ENCODE measurements around the gene DCLK3. TPM values are rescaled to one million over a fixed set of nuclear protein-coding genes. Genes with fewer than 3 reads are reported as not detected.

The DCLK3 gene
- total and polyA plus RNA-seq, 10 donors = 0.02 TPM; not detected in 9

- intact Hi-C loops (cut with DNase I; ENCODE audit: low total_unique reads) = no loop called here
- no peak overlapping the region for H3K4me3 ChIP-seq
- no peak for DNase-seq
- H3K27ac ChIP-seq = no peak overlapping the region
- H3K4me1 ChIP-seq = no peaks in the 10 kb centered on the region
- H3K9me3 ChIP-seq = no peaks in the 10 kb centered on the region
- no peaks in the 10 kb centered on the region for H3K36me3 ChIP-seq
- no peaks in the 10 kb centered on the region for H3K27me3 ChIP-seq (replicated peaks in 1 of 7)
- 76 to 92% (median 80%) methylated on average over 2 of the region's 2 CpGs for WGBS, 5 donors
- TF ChIP-seq CTCF (IDR thresholded peaks at IDR 0.05 in 8 of 11, conservative IDR thresholded peaks at IDR 0.05 in 3 of 11) (no peak), POLR2A (IDR thresholded peaks at IDR 0.05) (no peak), POLR2AphosphoS5 (IDR thresholded peaks at IDR 0.05) (no peak)
Observed at GRCh38 chr3:36696799-36697198, 67.6 kb downstream of the DCLK3 start.

- 73 to 88% (median 77%) methylated on average over 2 of the region's 2 CpGs for WGBS, 5 donors
- Histone ChIP-seq H3K4me3 (no peak overlapping the region), H3K36me3 (no peaks in the 10 kb centered on the region), H3K4me1 (no peaks in the 10 kb centered on the region), H3K27me3 (replicated peaks in 1 of 7) (no peaks in the 10 kb centered on the region), H3K27ac (no peak overlapping the region), H3K9me3 (no peaks in the 10 kb centered on the region)
- intact Hi-C loops (cut with DNase I; ENCODE audit: low total_unique reads) = no loop called here
- TF ChIP-seq POLR2AphosphoS5 (IDR thresholded peaks at IDR 0.05) (no peak), POLR2A (IDR thresholded peaks at IDR 0.05) (no peak), CTCF (IDR thresholded peaks at IDR 0.05 in 8 of 11, conservative IDR thresholded peaks at IDR 0.05 in 3 of 11) (no peak)
- no peak for DNase-seq
Observed at GRCh38 chr3:36695769-36696137, 68.6 kb downstream of the DCLK3 start.

- intact Hi-C loops (cut with DNase I; ENCODE audit: low total_unique reads) = no loop called here
- Histone ChIP-seq H3K27ac (no peak overlapping the region), H3K9me3 (no peaks in the 10 kb centered on the region), H3K4me1 (no peaks in the 10 kb centered on the region), H3K36me3 (no peaks in the 10 kb centered on the region), H3K4me3 (no peak overlapping the region), H3K27me3 (replicated peaks in 1 of 7) (no peaks in the 10 kb centered on the region)
- no peak for DNase-seq
- no peak for TF ChIP-seq POLR2A (IDR thresholded peaks at IDR 0.05)
- TF ChIP-seq CTCF (IDR thresholded peaks at IDR 0.05 in 8 of 11, conservative IDR thresholded peaks at IDR 0.05 in 3 of 11) = no peak
- TF ChIP-seq POLR2AphosphoS5 (IDR thresholded peaks at IDR 0.05) = no peak
- 64 to 80% (median 66%) methylated on average over 3 of the region's 3 CpGs for WGBS, 5 donors
Observed at GRCh38 chr3:36695113-36695768, 69.1 kb downstream of the DCLK3 start.

- no peak overlapping the region for H3K27ac ChIP-seq
- no peaks in the 10 kb centered on the region for H3K9me3 ChIP-seq
- H3K27me3 ChIP-seq (replicated peaks in 1 of 7) = no peaks in the 10 kb centered on the region
- TF ChIP-seq CTCF (IDR thresholded peaks at IDR 0.05 in 8 of 11, conservative IDR thresholded peaks at IDR 0.05 in 3 of 11) (no peak), POLR2AphosphoS5 (IDR thresholded peaks at IDR 0.05) (no peak), POLR2A (IDR thresholded peaks at IDR 0.05) (no peak)
- no peak overlapping the region for H3K4me3 ChIP-seq
- DNase-seq = no peak
- intact Hi-C loops (cut with DNase I; ENCODE audit: low total_unique reads) = no loop called here
- H3K4me1 ChIP-seq = no peaks in the 10 kb centered on the region
- WGBS, 5 donors = 70 to 88% (median 73%) methylated on average over 4 of the region's 4 CpGs
- H3K36me3 ChIP-seq = no peaks in the 10 kb centered on the region
Observed at GRCh38 chr3:36693670-36694069, 70.7 kb downstream of the DCLK3 start.

Measured in spleen (tissue), 11 donors.